H1 (cell line): ENCODE data around the gene TOMM34. TPM values are rescaled to one million over a fixed set of nuclear protein-coding genes. Genes with fewer than 3 reads are reported as not detected.

ENCODE experiments used
- CHD7 ChIP-seq: fragments of 300-600 bp; sonication (generic); IDR thresholded peaks from 2 replicates; pipeline ENCODE4 v1.7.1; 2012; ENCODE audit warnings: low read length, moderate library complexity, mild to moderate bottlenecking, inconsistent platforms; ENCODE audit not compliant: insufficient replicate concordance
- TCF12 ChIP-seq: IDR thresholded peaks from 2 replicates; pipeline ENCODE4 v1.6.1; 2011; ENCODE audit warnings: low read depth, mild to moderate bottlenecking, low read length
- polyA plus RNA-seq, 7 experiments: library from polyadenylated mRNA; depleted of rRNA in 3 of 7; stranded (reverse) in 5 of 7; unstranded in 2 of 7; fragments of >200 nt in 5 of 7; fragments of 200-250 nt in 2 of 7; gene quantifications; 1 replicate in 5 of 7; 2 replicates in 1 of 7; 4 replicates in 1 of 7; pipeline versions ENCODE4 v1.2.1 to v1.2.3, GENCODE V29; 2011 to 2013; ENCODE audit warnings: missing spikeins in 2 of 7, mixed read lengths in 2 of 7
- total RNA-seq: library from RNA; stranded (reverse); fragmentation: NEBNext Ultra II Directional; extraction: Animal tissue kit (Norgen Biotek cat#: 25700); gene quantifications from 2 replicates; pipeline ENCODE4 v1.2.1, GENCODE V29; 2021

The TOMM34 gene
- total and polyA plus RNA-seq, 2 of the 8 experiments (the other 6 are each of a cell fraction or from before 2014, with no cell fraction given): 32.1 to 35.1 TPM

- TF ChIP-seq CHD7 (no peak), TCF12 (no peak)
- TF ChIP-seq, all 59 proteins: peak for 0
Observed at GRCh38 chr20:44993343-44993742, 33.1 kb upstream of the TOMM34 start (continued).
